GM19240 (cell line): ENCODE data around the gene TP53RK.

Source experiments
- DNase-seq: peaks from one replicate; pipeline ENCODE4 v3.0.0; 2011; ENCODE audit warnings: low spot score; ENCODE audit not compliant: insufficient read length

Gene TP53RK

DNA sequence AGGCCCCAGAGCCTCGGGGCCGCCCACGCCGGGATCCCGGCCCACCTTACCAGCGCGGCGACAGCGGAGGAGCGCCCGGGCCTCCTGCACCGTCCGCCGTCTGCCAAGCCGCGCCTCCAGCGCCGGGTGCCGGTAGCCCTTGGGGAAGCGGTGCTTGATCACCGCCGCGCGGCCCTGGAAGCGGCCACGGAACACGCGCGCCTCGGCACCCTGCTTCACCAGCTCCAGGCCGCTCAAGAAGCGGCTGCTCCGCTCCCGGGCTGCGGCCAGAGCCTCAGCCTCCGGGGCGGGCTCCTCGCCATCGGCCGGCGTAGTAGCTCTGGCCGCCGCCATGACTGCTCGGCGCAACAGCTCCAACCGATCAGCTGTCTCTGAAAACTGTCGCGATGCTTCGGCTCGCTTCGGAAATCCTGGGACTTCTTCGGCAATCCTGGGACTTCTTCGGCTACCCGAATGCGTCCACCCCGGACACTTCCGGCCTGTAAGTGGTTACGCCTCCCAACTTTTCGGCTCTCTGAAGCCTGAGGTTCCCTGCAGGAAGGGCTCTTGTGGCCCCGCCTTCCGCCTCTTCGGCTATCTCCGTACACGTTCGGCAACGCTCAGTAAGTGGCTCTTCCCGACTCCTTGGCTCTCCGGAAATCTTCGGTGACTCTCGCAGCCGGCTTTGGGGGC lies at the start of gene TP53RK:
TSS of gene TP53RK (minus strand) at position 363 of the 672 bp plus-strand sequence. CDS start at position 333, 30 bp downstream.
- peak; percentile 86 for DNase-seq

DNA sequence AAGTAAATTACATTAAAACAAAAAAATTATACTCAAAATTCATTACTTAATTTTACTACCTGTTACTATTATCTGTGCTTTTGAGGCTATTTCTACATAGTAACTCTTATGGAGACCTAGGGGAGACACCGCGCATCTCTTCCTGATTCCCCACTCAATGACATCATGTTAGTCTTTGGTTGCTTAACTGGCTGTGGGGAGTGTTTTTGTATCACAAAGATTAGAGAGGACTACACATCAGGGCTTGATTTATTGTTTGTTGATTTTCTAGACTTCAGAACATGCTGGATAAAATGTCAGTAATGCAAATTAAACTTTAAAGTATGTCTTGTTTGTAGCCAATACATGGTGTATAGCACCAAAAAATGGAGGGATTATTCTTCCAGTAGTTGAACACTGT lies 46.2 kb upstream of the TP53RK start:
- no peak for DNase-seq

DNA sequence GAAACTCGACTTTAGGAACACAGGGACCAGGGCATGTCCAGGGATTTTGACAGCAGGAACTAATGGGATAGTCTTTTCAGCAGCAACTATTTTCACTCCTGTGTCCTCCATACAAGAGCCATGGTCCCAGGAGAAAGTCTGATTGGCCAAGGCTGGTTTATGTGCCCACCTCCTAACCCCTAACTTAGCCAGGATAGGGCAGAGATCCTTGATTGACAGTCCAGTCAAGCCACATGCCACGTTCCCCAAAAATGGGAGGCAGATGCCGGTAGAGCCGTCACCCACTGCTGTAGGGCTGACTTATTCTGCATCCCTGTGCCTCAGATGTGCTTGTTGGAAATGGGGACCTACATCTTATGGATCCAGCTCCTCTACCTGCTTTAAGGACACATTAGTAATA lies 42.5 kb upstream of the TP53RK start:
- DNase-seq, result no peak

DNA sequence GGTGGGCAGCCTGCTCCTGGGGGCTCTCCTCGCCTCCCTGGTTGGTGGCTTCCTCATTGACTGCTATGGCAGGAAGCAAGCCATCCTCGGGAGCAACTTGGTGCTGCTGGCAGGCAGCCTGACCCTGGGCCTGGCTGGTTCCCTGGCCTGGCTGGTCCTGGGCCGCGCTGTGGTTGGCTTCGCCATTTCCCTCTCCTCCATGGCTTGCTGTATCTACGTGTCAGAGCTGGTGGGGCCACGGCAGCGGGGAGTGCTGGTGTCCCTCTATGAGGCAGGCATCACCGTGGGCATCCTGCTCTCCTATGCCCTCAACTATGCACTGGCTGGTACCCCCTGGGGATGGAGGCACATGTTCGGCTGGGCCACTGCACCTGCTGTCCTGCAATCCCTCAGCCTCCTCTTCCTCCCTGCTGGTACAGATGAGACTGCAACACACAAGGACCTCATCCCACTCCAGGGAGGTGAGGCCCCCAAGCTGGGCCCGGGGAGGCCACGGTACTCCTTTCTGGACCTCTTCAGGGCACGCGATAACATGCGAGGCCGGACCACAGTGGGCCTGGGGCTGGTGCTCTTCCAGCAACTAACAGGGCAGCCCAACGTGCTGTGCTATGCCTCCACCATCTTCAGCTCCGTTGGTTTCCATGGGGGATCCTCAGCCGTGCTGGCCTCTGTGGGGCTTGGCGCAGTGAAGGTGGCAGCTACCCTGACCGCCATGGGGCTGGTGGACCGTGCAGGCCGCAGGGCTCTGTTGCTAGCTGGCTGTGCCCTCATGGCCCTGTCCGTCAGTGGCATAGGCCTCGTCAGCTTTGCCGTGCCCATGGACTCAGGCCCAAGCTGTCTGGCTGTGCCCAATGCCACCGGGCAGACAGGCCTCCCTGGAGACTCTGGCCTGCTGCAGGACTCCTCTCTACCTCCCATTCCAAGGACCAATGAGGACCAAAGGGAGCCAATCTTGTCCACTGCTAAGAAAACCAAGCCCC lies 36.2 kb upstream of the TP53RK start:
- DNase-seq, result no peak

DNA sequence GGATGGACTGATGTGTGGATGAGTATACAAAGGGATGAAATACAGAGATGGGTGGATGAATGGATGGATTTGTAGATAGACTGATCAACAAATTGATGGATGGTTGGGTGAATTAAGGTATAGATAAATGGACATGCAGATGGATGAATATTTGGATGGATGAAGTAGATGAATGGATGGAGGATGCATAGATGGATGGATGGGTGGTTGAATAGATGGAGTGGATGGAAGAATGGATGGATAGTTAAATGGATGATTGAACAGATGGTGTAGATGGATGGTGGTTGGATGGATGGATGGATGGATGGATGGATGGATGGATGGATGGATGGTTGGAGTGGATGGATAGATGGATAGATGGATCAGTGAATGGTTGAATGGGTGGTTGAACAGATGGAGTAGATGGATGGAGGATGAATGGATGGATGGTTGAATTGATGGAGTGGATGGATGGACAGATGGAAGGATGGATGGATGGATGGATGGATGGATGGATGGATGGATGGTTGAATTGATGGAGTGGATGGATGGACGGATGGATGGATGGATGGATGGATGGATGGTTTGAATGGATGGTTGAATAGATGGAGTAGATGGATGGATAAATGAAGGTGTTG lies 35.2 kb upstream of the TP53RK start:
- DNase-seq, result no peak

DNA sequence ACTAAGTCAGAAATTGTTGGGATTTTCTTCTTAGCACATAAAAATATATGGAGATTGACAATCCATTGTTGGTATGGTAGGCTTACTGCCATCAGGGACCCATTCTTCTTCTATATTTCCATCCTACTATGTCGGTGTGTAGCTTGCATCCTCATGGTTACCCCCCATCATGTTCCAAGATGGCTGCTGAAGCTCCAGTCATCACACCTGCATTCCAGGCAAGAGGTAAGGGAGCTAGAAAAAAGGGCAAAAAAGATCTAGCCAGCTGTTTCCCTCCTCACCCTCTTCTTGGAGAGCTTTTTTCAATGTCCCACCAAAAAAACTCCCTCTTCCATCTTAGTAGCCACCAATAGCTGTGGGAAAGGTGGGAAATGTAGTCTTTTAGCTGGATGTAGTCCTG lies 33.8 kb upstream of the TP53RK start:
- no peak for DNase-seq

DNA sequence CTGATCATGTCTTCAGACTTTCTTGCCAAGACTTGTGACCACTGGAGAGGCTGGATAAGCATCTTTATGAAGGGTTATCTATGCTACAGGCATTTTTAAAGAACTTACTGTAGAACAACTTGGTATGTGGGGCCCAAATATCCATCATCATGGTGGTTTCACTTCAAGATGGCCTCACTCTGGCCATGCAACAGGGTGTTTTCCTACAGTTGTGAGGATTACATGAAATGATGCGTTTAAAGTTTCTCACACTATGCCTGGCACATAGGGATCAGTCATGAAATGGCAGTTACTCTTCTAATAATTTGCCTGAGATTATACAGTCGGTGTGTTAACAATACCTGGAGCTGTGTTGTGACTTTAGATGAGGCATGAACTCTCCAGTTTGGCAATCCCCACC lies 33.2 kb upstream of the TP53RK start:
- DNase-seq, result no peak

DNA sequence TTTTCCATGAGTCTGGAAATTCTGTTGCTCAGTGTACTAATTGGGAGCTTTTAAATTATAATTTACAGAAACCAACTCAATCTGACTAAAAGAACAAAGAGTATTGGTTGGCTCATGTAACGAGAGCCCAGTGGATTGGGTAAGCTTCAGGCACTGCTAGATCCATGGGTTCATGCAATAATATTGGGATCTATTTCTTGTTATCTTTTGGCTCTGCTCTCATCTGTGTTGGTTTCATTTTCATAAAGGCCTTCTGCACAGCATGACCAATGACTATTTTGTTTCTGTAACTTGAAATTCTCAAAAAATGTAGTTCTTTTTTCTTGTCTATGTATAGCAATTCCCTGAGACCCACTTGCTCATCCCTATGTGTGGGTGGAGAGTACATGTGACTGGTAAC lies 32.2 kb upstream of the TP53RK start:
- no peak for DNase-seq

DNA sequence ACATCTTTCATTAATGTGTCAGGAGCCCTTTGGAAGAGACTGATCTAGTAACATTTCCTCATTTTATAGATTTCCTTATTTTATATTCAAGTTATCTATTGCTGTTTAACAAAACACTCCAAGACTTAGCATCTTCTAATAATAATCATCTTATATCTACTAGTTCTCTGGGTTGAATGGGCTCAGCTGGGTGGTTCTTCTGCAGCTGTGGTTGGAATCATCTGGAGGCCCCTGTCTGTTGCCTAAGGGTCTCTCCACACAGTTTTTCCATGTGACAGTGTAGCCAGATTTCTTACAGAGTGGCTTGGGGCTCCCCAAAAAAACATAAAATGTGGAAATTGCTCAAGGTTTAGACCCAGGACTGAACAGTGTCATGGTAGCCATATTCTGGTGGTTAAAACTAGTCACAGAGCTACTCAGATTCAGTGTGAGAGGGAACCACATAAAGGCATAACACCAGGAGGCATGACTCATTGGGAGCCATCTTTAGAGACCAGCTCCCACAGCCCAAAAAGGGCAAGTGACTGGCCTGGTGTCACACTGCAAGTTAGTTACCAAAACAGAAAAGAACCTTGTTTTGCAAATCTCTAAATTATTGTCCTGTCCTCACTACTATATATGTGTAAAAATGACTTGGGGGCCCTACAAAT lies 31.7 kb upstream of the TP53RK start:
- DNase-seq, result no peak

DNA sequence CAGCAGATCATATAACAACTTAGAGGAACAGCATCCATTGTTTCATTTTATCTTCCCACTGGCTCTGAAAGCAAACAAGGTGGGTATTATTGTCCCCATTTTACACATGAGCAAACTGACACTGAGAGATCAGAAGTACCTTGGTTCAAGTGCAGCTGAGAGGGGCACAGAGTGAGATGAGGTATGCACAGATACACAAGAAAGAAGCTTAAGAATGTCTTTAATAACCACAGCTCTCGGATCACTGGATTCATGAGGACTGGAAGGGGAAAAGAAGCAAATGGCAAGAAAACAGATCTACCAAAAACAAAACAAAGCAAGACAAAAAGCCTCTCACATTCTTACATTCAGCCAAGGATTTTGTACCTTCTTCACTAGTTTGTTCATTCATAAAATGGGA lies 30.8 kb upstream of the TP53RK start:
- DNase-seq, result no peak

DNA sequence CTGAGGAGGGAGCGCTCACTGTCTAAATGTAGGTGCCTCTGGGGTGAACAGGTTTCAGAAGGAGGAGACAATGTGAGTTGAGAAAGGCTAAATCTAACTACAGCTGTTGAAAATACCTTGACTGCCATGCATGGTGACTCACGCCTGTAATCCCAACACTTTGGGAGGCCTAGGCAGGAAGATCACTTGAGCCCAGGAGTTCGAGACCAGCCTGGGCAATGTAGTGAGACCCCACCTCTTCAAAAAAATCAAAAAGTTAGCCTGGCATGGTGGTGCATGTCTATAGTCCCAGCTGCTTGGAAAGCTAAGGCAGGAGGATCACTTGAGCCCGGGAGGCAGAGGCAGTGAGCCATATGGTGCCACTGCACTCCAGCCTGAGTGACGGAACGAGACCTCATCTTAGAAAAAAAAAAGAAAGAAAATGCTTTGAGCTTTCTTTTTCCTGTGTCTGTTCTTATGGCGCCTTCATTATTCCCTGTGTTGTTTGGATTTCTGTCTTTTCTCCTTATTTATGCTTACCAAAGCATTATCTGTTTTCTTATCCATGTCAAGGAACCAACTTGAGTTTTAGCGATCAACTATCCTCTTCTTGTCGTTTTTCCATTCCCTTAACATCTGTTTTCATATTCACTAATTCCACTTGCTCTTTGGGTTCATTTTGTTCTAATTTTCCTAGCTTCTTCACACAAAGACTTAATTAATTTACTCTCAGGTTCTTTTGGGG lies 28.7 kb upstream of the TP53RK start:
- no peak for DNase-seq

DNA sequence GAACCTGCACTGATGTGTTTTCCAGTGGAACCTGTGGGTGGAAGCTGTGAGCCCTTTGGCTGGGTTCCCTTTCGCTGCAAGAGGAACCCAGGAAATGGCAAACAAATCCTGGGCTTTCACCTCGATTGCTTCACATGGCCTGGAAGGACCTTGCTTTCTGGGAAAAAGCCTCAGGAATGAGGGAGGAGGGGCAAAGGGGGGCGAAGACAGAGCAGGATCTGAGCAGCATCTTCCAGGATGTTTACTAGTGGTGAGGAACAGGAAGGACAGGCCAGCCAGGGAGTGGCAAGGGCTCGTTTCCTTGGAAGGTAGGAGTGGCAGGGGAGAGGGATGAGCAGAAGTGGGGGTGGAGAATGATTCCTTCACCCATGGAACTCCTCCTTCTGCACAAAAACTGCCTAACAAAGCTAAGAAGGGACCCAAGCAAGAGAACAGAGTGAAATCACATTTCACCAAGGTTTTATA lies 26.1 kb upstream of the TP53RK start:
- DNase-seq, result no peak

DNA sequence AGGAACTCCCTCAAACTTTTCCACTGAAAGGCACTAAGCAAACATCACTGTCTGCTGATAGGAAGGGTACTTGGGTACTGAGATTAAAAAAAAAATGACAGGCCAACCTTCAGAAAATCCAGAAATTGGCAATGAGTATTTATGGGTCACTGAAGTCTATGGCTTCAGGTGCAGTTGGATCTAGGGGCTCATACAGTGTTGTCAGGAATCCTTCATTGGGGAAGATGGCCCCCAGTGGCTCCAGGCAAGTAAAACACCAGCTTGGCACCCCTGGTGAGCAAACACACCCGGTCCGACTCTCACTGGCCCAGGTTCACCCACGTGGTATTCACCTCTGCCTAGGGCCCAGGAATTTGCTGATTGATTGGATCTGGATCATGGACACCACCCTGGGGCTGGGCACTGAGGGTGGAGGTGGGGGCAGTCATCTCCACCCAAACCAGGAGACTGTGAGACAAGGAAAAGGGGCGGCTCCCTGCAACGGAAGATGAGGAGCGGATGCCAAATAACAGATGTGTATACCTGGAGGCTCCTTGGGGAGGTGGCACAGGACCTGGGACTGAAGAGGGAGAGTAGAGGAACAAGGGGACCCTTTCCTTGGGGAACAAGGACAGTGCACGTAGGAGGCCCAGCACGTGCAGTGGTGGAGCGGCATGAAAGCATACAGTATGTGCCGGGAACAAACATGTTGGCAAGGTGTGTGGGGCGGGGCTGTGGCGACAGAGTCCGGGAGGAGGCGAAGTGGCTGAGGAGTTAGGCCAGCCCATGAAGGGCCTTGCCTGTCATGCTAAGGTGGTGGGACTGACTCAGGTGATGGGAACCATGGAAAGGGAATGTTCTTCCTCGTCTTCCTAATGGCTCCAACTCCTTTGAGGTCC lies 25.0 kb upstream of the TP53RK start:
- DNase-seq, result no peak

DNA sequence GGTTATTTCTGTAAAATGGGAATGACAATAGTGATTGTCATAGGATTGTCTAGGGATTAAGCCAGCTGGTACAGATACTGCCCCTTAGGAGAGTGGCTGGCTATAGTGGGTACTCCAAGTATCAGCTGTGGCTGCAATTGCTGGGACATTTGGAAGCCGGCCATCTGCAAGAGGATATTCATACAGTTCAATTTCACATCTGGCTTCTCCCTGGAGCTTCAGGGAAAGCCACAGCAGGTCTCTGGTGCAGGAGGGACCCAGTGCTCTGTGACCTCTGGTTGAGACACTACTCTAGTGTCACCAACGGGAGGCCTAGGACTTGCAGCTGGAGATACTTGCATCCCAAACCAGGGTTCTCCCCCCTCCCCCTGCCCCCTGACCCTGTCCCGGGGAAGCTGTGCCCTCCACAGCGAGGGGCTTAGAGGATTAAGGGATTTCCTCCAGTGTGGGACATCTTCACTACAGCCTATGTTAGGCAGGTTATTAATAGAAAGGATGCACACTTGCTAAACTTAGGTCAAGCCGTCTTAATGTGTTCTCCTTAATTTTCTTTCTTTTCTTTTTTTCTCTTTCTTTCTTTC lies 22.9 kb upstream of the TP53RK start:
- DNase-seq, result no peak

DNA sequence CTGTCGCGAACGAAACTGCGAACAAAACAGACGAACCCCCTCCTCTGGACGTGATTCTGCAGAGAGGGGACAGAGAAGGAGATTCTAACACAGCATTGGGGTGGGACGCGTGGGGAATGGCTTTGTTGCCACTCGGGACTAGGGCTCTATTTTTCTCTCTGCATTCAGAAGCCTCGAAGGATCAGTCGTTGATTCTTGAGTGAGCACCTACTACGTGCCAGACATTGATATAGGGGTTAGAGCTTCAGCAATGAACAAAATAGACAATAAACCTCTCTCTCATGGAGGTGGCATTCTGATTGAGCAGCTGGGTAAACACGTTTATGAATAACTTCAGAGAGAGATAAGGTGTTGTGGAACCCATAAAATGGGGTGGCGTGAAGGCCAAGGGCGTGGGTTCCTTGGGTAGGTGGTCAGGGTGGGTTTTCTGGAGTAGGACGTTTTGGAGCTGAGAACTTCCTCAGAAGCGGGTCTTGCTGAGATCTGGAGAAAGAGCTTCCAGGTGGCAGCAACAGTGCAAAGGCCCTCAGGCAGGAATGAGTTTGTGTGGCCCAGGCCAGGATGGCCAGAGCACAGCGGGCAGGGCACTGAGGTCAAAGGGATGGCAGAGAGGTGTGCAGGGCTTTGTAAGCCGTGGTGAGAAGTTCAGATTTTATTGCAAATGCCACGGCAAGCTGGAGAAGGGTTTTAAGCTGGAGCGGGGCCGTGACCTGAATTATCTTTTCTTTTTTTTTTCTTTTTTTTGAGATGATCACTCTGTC lies 21.1 kb upstream of the TP53RK start:
- no peak for DNase-seq

DNA sequence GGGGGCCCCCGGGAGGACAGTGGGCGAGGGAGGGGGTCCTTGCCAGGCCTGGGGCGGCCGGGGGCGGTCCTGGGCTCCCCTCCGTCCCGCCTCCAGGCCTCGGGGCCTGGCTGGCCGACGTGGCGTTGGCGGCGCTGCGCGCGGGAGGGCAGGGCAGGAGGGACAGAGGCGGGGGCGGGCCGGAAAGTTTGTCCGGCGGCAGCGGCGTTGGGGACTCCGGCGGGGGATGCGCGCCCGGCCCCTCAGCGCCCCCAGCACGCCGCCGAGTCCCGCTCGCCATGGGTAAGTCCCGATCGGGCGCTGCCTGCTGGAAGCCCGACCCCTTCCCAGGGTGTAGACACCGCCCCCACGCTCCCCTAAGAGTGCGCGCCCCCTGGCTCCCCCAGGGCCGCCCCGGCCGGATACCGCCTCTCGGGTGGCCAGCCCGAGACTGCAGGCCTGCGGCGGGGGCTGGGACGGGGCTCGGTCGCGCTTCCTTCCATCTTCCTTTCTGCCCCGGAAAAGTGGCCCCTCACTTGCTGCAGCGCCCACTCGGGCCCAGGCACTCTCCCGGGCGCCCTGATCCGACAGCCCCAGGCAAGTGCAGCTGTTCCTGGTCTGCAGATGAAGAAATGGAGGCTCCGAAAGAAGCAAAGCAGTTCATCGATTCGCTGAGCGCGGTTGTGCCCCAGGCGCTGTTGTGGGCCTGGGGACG lies 20.4 kb upstream of the TP53RK start, which contains the start of gene SLC2A10:
TSS of gene SLC2A10 (plus strand) at position 191 of the 694 bp plus-strand sequence. CDS start at position 279, 88 bp downstream.
- DNase-seq, result no peak

DNA sequence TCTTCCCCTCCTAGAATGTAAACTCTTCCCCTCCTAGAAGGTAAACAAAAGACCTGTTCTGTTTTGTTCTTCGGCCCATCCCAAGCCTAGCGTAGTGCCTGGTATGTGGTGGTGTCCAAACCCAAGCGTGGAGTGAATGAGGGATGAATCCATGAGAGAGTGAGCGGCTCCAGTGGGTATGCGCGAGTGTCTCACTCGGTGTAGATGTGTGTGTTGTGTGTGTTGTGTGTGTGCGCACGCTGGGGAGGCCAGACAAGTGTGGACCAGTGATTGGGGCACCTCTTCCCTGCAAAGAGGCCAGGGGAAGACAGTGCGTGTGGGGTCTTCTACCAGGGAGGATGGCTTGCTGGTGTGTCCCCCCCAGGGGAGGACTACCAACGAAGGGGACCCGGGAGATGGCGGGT lies 19.8 kb upstream of the TP53RK start:
- no peak for DNase-seq
